GM19328 (cell line): ENCODE data around the gene PRSS12.
"Not testable (repeated sequence)": the region's sequence is repeated elsewhere in the genome, so short reads cannot be mapped to it uniquely, and the experiment has no call there.

ENCODE experiments used
- ATAC-seq: cut with Tn5 transposase; IDR thresholded peaks from one replicate; pipeline ENCODE4 v1.9.1; 2021; ENCODE audit warnings: mild to moderate bottlenecking, moderate library complexity; ENCODE audit not compliant: unreplicated experiment

Gene PRSS12

GRCh38 chr4:118327554-118328241, 25.1 kb downstream of the PRSS12 start:
- no peak for ATAC-seq

- ATAC-seq, result no peak
Measured at GRCh38 chr4:118326585-118326984, 26.2 kb downstream of the PRSS12 start.

GRCh38 chr4:118325431-118325830, 27.4 kb downstream of the PRSS12 start:
- no peak for ATAC-seq

GRCh38 chr4:118322831-118323502, 29.8 kb downstream of the PRSS12 start:
- ATAC-seq, result no peak

- no peak for ATAC-seq
Measured at GRCh38 chr4:118318931-118319330, 33.9 kb downstream of the PRSS12 start.

- no peak for ATAC-seq
Measured at GRCh38 chr4:118317691-118318090, 35.1 kb downstream of the PRSS12 start.

- no peak for ATAC-seq
Measured at GRCh38 chr4:118314221-118314620, 38.6 kb downstream of the PRSS12 start.

GRCh38 chr4:118313098-118313497, 39.7 kb downstream of the PRSS12 start:
- no peak for ATAC-seq

GRCh38 chr4:118308306-118309030, 44.3 kb downstream of the PRSS12 start:
- ATAC-seq, result no peak

GRCh38 chr4:118307643-118308042, 45.2 kb downstream of the PRSS12 start:
- ATAC-seq, result no peak

- ATAC-seq, result not testable (repeated sequence)
Measured at GRCh38 chr4:118299619-118300018, 53.2 kb downstream of the PRSS12 start.

- no peak for ATAC-seq
Measured at GRCh38 chr4:118296729-118297128, 56.1 kb downstream of the PRSS12 start.

GRCh38 chr4:118290951-118291350, 61.9 kb downstream of the PRSS12 start:
- no peak for ATAC-seq

- no peak for ATAC-seq
Measured at GRCh38 chr4:118289794-118290193, 63.0 kb downstream of the PRSS12 start.

GRCh38 chr4:118287711-118288451, 64.9 kb downstream of the PRSS12 start:
- no peak for ATAC-seq

GRCh38 chr4:118286685-118287084, 66.1 kb downstream of the PRSS12 start:
- no peak for ATAC-seq

- ATAC-seq, result no peak
Measured at GRCh38 chr4:118285931-118286330, 66.9 kb downstream of the PRSS12 start.

- ATAC-seq, result peak; percentile 36
Measured at GRCh38 chr4:118284169-118284568, 68.6 kb downstream of the PRSS12 start.

- no peak for ATAC-seq
Measured at GRCh38 chr4:118282692-118283091, 70.1 kb downstream of the PRSS12 start.

GRCh38 chr4:118281611-118282442, 71.0 kb downstream of the PRSS12 start:
- ATAC-seq, result no peak
